Prostate gland (tissue), 2 donors: ENCODE data around the gene GLIS1.

Experiments used
- CTCF ChIP-seq, 4 experiments: fragments of 200-600 bp in 2 of 4; fragments of 450-650 bp in 2 of 4; sonication (generic) in 2 of 4; IDR thresholded peaks; 1 replicate in 3 of 4; 2 replicates in 1 of 4; pipeline ENCODE4 v1.5.1; 2016 to 2019; ENCODE audit warnings: antibody characterized with exemption in 4 of 4, mild to moderate bottlenecking in 2 of 4, moderate library complexity in 2 of 4
- POLR2A ChIP-seq: fragments of 450-650 bp; IDR thresholded peaks from one replicate; pipeline ENCODE4 v1.6.1; 2016; ENCODE audit warnings: antibody characterized with exemption, mild to moderate bottlenecking

- TF ChIP-seq POLR2A (no peak), CTCF (IDR thresholded peaks at IDR 0.05) (no peak)
Observed at GRCh38 chr1:53729456-53730223, 9.3 kb downstream of the GLIS1 start.
